RPMI7951 (cell line): ENCODE measurements around the gene TRIM66. TPM values are rescaled to one million over a fixed set of nuclear protein-coding genes. Genes with fewer than 3 reads are reported as not detected.
A peak's percentile ranks its signal among the peaks of the same experiment; 100 is the strongest.

Source experiments
- DNase-seq: peaks from one replicate; pipeline ENCODE4 v3.0.0-alpha.2; 2012; ENCODE audit warnings: low read depth
- total RNA-seq: library from RNA; depleted of rRNA; stranded (reverse); fragments of >200 nt; shearing (Covaris generic); gene quantifications from 2 replicates; pipeline ENCODE4 v1.2.3, GENCODE V29; 2014

Gene TRIM66
- total RNA-seq, 1 experiment from 2014 or later: 2.2 TPM

DNA sequence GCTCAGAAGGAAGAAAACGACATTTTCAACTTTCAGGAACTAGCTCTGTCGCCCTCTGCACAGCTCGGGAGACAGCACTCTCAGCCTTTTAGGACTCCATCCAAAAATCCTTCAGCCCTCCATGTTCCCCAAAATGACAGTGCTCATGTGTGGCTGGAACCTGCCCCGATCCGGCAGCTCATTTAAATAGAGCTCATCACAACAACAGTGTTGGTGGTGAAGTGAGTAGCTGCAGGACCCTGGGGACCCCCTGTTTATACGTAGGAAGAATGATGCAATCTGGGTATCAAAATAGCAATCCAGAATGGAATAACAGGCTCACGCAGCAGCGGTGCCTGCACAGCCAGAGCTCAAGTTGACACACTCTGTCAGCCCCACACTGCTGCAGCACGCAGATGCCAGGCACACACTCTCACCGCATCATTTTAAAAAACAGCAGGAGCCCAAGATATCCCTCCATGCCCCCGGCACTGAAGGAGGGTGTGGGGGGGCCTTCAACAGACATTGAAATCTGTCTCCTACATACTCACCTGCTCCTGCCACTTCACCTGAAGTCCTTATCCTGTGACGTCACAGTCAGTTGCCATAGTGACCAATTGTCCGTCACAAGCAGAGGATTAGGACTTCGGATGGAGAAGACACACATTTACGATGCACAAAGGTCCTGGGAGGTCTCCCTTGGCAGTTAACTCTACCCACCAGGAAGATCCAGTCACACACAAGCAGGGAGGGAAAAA is 24.0 kb downstream of the TRIM66 start:
- DNase-seq: no peak

DNA sequence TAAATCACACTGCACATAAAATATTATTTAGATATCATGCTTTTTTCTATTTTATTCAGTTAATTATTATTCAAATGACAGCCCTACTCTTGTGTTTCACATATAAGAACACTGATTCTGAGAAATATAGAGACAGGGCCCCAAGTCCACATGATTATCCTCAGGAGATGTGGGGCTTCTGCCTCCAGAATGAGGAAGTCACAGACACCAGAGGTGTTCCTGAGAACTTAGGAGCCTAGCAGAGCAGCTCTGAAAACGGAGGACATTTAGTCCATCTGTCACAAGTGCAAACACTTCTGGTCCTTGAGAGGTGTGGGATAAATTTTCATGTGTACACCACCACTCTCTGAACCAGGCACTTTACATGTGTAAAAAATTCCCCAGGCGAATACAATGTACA is 26.2 kb downstream of the TRIM66 start:
- no peak for DNase-seq

DNA sequence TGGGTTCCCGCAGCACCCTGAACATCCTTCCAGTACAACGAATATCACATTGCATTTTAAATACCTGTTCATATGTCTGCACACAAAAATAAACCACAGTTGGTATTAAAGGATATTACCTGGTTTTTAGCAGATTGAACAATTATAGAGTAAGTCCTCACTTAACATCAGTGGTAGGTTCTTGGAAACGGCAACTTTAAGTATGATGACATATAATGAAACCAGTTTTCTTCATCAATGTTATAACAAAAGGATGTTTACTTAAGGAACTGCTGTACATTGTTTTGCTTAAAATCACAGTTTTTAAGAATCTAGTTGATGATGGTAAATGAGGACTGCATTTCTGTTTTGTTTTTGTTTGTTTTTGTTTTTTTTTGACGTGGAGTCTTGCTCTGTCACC is 28.0 kb downstream of the TRIM66 start:
- DNase-seq: no peak

- peak; percentile 86 for DNase-seq
These were observed 30.3 kb downstream of the TRIM66 start for GRCh38 chr11:8652140-8652539.

- no peak for DNase-seq
These were observed 32.0 kb downstream of the TRIM66 start for GRCh38 chr11:8650401-8650990.

DNA sequence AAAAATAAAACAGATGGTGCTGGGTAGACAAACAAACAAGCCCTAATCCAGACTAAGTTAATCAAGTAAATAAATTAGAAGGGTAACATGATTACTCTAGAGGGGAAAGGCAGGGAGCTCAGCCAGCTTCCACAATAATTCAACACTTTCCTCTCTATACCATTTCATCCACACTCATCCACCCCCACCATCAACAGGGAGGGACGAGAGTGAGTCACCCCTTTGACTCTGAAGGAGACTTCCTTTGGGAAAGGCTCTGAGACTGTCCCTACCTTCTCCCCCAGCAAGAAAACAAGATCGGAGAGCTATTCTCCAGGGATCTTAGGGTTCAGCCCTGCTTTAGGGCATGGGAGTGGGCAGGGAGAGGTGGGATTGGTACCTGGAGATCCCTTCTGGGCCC is 33.1 kb downstream of the TRIM66 start:
- DNase-seq: peak; percentile 61

- DNase-seq: no peak
These were observed 35.6 kb downstream of the TRIM66 start for GRCh38 chr11:8646873-8647272.

GRCh38 chr11:8642196-8642841 is 40.1 kb downstream of the TRIM66 start:
- no peak for DNase-seq

DNA sequence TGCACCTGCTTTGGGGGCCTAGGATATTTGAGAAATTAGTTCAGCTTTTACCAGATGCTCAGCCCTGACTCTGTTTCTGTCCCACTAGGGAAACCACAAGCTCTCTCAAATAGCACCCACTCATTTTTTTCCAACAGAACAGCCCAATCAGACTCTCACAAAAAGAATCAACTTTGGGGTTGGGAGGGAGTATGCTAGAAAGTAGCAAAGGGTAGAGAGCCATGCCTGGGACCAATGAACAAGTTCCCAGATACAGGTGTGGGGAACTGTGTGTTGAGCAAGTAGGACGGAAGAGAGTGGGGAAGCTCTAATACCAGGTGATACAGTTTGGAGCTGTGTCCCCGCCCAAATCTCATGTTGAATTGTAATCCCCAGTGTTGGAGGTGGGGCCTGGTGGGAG is 41.1 kb downstream of the TRIM66 start:
- DNase-seq: no peak

- no peak for DNase-seq
These were observed 42.1 kb downstream of the TRIM66 start for GRCh38 chr11:8640267-8640906.

GRCh38 chr11:8639655-8640054 is 42.8 kb downstream of the TRIM66 start:
- no peak for DNase-seq

- DNase-seq: peak; percentile 15
These were observed 44.2 kb downstream of the TRIM66 start for GRCh38 chr11:8638300-8638699.

DNA sequence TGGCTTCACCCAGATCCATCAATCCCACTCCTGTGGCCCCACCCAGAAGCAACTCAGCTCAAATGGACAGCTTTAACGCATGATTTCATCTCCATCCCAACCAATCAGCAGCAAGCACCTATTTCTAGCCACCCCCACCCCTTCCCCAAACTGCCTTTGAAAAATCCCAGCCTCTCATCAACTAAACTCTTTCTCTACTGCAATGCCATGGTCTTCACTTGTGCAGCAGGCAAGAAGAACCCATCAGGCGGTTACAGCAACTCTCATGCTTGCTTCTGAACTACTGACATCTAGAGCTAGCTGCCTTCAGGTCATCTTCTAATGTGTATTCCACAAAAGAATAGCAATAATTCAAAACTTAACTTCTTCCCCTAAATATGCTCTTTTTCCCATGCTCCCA is 46.3 kb downstream of the TRIM66 start:
- no peak for DNase-seq

DNA sequence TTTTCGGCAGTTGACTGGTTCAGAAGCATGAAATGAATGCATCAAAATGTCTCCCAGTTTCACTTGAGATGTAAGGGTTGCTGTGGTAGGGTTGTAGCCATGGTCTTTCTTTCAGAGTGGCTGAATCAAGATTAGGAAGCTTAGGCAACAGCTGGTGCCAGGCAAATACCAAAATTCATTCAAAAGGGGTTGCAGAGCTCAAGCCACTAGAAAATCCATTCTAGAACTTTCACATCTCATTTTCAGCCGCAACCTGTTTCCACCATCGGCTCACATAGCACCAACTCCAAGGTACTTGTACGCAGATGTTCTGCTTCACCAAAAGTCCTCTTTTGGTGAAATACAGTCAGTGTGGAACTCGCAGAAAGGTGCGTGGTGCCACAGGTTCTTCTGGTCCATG is 48.0 kb downstream of the TRIM66 start:
- no peak for DNase-seq

GRCh38 chr11:8631395-8632118 is 50.9 kb downstream of the TRIM66 start:
- DNase-seq: peak; percentile 43

DNA sequence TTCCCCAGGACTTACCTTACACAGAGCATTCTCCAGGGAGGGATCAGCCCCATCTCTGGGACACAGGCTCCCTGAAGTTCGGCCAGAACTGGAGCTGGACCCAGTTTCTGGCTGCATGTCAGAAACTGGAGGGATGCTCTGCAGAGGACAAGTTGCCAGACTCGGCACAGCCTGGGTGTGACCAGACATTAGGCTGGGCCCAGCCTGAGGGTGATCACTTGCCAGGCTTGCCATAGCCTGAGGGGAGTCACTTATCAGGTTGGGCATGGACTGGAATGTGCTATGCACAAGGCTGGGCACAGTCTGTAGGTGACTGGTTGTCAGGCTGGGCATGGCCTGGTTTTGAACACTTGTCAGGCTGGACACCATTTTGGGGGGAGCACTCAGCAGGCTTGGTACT is 57.8 kb downstream of the TRIM66 start:
- no peak for DNase-seq

- no peak for DNase-seq
These were observed 61.3 kb downstream of the TRIM66 start for GRCh38 chr11:8621147-8621546.

DNA sequence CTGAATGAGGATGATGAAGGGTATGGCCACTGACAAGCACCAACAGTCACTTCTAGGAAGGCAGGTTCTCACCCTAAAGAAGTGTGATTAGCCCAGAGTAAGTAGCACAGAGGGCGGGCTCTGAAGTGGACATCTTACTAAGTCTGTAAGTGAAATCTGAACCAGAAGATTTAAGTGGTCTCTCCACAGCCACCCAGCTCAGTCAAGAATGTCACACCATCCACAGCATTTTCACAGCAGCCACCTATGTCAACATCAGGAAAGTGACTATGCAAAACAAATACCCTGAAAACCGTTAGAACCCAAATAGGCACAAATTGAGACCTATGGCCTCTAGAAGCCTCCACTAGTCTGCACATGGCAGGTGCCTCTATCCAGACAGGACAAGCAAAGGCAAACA is 65.4 kb downstream of the TRIM66 start:
- no peak for DNase-seq

DNA sequence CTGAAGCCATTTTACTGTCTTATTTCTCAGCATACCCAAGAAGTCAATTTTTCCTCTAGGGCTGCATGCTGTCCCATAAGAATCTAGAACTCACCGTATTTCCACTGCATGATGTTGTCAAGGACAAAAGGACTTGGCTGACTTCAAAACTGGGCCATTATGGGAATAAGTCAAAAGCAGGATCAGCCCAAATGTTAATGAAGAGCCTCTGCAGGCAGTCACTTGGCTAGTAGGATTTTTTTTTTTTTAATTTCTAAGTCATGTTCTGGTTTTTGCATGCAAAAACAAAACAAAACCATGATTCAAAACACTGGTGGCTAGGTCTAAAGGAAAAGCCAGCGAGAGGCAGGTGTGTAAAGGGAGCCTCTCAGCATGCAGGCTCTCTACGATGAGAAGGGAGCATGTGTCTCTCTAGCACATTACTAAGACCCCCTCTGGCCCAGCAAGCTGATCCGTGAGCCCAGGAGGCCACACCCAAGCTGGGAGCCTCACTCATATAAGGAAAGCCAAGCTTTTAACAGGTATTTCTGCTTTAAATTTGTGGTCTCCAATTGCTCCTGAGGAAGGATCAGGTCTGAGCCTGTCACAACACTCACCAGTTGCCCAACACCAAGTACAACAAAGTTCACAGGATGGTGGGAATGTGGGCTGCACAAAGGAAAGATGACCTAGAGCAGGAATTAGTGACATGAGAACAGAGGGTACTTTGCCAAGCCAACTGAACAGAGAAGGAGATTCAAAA is 67.0 kb downstream of the TRIM66 start:
- DNase-seq: no peak

DNA sequence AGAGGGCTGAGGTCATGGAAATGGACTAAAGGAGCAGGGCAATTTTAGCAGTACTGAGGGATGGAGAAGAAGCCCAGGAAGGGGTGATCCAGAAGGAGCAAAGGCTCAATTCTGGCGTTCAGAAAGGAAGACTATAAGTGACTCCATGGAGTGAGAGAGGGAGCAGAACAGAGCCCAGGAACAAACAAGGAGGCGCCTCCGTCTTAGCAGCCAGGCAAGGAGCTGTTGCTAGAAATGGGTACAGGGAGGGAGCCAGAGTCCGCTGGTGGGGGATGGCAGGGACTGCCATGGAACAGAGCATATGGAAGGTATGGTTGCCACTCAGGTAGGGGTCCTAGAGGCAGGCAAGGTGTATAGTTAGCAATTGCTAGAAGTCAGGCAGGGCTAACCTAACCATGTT is 68.0 kb downstream of the TRIM66 start:
- DNase-seq: no peak

GRCh38 chr11:8613036-8613435 is 69.4 kb downstream of the TRIM66 start:
- no peak for DNase-seq
